ENCODE measurements around the gene MYBPHL.
"Not testable (repeated sequence)": the region's sequence is repeated elsewhere in the genome, so short reads cannot be mapped to it uniquely, and the experiment has no call there.

The MYBPHL gene

GRCh38 chr1:109304226-109304920 is 2.4 kb downstream of the MYBPHL start:
- no peak for DNase-seq

- no peak for DNase-seq
Measured at GRCh38 chr1:109301874-109302273, 4.9 kb downstream of the MYBPHL start.

DNA sequence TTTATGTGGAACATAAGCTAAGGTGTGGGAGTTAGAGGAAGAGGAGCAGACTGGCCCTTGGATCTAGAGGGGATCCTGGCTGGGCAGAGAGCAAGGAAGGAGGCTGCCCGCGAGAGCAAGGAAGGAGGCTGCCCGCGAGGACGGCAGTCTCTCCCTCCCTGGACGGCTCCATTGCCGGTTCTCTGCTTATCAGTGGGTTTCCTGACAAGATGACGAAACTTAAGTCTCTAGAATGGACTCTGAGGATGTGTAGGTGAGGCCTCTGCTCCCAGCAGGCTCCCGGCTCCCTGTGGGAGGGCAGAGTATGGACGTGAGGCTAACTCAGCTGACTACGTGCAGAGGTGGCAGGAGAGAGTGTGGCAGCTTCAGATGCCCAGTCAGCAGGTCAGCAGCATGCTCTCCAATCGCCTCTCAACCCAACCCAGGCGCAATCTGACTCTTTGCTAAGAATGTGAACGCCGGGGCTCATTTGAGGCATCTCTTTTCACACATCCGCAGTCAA is 6.1 kb downstream of the MYBPHL start:
- no peak for DNase-seq

DNA sequence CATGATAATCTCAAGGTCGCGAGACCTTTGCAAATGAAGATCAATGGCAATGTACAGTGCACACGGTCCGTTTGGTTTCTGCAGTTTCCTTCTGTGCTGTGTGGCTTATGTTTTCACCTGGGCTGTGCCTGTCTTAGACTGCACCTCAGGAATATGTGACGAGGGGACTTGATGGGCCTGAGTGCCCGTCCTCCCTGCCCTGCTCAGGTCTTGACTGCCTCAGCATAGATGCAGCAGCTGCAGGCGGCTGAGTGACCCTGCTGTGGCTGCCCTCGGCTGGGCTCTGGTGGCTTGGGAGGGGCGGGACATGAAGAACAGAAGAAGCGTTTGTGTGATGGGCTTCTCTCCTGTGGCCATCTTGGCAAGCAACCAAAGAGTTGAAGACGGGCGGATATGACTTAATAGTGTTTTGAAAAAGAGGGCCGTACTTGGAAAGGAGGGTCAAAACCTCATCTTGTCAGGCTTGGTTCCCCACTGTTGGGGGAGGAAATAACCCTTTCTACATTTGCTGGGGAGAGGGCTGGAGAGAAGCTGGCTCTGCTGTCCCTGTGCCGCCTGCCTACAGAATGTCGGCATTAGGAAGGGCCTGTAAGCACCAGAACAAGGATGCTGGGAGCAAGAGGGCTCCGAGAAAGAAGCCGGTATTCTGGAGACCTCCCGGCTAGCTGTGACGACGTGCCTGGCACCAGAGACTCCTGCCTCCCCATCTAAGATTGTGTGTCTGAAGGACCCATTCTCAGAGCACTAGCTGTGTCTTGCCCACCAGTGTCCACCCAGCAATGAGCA is 7.1 kb downstream of the MYBPHL start:
- no peak for DNase-seq

DNA sequence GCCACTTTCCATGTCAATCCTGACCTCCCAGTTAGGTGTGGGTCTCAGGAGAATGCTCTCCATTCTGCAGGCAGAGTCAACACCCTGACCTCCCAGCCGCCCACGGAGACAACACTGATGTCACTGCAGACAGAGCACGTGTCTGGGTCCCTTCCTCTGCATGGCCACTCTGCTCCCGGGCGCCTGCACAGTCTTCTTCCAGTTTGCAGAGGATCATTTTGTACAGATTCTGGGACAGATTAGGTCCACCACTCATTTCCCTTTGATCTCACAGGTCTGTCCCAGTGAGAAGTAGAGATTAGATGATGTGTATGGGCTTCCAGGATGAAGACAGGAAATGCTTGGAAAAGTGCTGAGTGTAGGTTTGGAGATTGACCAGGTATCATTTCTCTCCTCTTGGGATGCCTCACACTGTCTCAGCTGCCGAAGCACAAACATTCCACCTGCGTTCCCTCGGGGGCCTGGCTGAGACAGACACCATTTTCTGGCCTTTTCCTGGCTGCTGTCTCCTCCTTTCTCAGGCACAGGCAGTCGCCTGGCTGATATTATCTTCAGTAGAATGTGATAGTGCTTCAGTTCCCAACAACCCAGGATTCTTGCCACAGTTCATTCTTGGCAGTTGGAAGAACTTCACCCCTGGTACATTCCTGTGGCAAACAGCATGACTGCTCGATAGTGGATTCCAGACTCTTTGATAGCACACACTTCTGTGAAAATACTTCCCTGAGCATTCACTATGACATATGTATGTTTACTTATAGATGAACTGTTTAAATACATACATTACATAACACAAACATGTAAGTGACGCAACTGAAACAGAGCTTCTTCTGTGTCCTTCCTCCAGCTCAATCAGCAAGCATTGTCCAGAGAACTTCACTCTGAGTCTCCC is 7.9 kb downstream of the MYBPHL start:
- DNase-seq, result no peak

GRCh38 chr1:109296782-109297181 is 10.0 kb downstream of the MYBPHL start:
- DNase-seq, result no peak

- no peak for DNase-seq
Measured at GRCh38 chr1:109295712-109296415, 10.9 kb downstream of the MYBPHL start.

GRCh38 chr1:109294481-109294880 is 12.3 kb downstream of the MYBPHL start:
- no peak for DNase-seq

DNA sequence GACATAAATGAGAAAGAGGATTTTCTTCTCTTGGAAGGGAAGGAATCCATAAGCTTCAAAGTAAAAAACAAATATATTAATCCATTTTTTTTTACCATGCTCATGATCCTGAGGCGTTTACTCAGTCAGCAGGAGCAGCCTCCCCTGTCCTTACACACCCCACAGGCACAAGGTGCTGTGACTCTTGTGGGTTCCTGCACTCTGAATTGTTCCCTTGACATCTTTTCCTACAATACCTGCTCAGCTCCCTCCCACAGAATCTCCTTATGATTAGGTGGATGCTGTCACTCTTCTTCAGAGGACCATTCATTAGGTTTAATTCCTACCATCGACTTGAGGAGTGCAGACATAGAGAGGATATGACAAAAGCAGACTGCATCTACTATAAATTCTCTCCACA is 13.8 kb downstream of the MYBPHL start:
- no peak for DNase-seq

DNA sequence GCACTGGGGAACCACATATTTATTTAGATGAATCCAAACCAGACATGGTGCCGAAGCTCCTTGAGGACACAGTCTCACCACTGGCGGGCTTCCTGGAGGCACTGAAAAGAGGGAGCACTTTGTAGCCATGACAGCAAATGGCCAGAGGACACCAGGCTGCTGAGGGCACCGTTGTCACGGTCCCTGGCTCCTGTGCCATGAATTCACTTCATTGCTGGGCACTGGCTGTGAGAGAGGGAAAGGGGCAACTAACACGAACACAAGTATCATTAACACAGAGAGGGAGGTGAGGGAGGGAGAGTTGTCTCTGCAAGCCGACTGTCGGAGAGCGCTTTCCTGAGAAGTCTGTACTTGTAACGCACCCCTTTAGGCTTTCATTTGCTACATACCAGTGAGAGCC is 14.4 kb downstream of the MYBPHL start:
- no peak for DNase-seq

DNA sequence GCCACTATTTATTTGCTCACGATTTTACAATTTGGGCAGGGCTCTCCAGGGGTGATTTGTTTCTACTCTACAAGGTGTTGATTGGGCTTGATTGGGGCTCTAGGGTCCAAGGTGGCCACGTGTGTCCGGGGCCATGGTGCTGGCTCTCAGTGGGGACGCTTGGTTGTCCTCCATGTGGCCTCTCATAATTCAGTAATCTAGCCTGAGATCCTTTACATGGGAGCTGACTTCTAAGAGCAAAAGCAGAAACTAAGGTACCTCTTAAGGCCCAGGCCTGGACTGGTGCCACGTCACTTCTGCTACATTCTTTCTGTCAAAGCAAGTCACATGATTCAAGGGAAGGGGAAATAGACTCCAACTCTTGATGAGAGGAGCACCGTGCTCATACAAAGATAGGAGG is 15.8 kb downstream of the MYBPHL start:
- peak; percentile 33 for DNase-seq

DNA sequence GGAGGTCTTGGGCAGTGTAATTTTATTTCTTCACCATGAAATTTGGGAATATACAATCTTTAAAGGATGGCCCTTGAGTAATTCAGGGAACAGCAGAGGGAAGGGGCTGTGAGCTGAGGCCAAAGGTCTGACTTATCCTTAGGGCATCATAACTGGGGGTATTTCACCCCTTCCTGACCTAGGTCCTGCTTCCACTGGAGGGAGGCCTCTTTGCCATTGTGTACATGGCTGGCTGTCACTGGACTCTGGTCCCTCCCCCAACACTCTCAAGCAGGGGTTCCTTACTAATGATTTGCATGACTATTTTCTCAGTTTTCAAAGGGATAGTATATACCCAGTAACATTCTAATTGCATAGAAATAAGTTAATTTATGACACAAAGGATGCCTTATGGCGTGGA is 16.7 kb downstream of the MYBPHL start:
- DNase-seq, result no peak

DNA sequence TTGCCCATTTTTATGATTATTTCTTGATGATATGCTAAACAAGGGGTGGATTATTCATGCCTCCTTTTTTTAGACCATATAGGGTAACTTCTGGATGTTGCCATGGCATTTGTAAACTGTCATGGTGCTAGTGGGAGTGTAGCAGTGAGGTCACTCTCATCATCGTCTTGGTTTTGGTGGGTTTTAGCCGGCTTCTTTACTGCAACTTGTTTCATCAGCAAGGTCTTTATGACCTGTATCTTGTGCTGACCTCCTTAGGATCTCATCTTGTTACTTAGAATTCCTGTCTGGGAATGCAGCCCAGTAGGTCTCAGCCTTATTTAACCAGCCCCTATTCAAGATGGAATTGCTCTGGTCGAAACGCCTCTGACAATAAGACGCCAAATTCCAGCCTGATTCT is 20.0 kb downstream of the MYBPHL start:
- not testable (repeated sequence) for DNase-seq

DNA sequence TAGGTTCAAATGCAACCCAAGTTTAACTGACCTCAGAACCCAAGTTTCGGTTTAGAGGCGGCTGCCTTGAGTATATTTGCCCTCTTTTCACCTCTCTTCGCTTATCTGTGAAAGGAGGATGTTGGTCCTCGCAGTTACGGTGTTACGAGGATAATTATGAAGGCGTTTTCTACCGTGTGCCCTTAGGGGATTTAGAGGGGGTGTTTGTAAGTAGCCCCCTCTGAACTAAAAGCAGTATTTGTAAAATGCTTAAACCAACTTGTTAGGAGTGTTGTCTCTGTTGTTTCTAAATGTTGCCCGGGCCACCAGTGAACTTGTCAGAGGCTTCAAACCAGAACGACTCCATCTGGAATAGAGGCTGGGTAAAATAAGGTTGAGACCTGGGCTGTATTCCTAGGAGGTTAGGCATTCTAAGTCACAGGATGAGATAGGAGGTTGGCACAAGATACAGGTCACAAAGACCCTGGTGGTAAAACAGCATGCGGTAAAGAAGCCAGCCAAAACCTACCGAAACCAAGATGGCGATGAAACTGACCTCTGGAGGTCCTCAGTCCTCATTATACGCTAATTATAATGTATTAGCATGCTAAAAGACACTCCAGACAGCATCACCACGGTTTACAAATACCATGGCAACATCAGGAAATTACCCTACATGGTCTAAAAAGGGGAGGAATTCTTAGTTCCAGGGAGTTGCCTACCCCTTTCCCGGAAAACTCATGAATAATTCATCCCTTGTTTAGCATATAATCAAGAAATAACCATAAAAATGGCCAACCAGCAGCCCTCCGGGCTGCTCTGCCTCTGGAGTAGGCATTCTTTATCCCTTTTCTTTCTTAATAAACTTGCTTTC is 22.8 kb downstream of the MYBPHL start:
- DNase-seq, result no peak

DNA sequence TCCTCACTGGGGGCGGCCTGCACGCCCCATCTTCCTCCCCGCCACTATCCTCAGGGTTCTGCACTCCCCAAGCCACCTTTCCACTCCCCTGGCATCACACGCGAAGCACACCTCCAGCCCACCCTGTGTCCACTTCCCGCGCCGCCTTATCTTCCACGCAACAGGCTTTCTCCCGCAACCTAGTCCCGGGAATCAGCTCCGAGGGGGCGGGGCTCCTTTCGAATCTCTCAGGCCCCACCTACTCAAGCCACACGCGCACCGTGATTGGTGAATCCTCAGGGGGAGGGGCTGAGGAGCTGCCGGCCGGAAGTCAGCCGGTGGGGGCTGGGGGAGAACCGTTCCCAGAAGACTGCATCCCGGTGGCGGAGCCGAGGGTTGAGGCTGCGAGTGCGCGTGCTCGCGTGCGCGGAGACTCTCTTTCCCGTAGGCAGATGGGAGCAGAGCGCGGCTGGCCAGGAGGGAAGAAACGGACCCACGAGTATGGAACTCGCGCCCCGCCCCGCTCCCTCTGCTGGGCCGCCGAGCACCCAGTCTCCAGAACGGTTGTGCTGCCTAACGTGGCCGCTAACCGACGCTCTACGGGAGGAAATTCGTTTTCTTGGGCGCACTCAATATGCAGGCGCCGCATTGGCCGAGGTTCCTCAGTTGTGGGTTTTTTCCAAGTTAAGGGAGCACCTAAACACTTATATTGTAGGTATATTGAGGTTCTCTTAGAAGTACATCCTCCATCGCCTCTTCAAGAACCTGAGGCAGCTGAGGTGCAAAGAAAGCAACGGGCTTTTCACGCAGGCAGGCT is 23.7 kb downstream of the MYBPHL start, which contains the start of gene PSRC1:
Gene PSRC1, minus strand, starts transcription at position 194 of the 796 bp plus-strand sequence.
- DNase-seq, result peak; percentile 53

- DNase-seq, result no peak
Measured at GRCh38 chr1:109282497-109282951, 24.3 kb downstream of the MYBPHL start.

GRCh38 chr1:109281680-109282496 is 24.9 kb downstream of the MYBPHL start:
- DNase-seq, result no peak

DNA sequence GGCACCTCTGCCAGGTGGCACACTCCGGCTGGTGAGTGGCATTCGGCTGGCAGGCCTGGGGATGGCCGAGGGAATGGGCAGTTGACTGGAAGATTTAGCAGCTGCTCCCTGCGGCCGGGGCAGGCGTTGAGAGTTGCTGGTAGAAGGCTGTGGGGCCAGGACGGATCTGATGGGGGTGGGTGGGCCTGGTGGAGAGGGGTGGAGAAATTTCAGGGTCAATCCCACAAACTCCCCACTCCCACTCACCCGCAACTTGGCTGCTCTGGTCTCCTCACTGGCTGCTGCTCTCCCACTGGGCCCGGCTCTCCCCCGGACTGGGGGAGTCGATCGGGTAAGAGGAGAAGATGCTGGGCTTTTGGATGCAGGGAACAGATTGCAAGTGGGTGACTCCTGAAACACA is 25.9 kb downstream of the MYBPHL start:
- DNase-seq, result no peak

DNA sequence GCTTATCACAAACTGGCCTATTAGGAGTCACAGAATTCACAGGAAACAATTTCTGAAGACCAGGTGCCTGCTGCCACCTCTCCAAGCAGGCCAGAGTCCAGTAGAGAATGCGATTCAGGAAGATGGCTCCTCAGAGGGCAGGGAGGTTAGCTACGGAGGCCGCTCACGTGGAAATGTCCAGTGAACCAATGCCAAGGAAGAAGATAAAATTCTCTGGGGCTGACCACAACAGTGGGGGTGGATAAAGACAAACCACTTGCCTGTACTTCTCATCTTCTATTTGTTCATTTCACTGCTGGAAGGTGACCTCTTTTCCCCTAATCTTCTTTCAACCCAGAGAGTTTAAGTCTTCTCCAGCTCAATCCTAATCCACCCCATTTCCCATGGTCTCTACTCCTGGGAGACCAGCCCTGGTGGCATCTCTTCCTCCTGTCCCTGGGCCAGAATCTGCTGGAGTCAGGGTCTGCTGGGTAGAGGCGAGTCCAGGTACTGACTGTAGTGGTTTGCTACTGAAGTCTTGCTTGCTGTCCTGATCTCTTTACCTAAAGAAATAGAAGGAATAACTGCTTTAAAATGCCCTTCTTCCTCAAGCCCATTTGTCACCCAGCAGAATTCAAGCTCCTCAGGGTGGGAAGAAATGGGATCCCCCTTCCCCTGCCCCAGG is 27.1 kb downstream of the MYBPHL start:
- DNase-seq, result no peak
